ENCODE measurements around the gene FBXW11. TPM values are rescaled to one million over a fixed set of nuclear protein-coding genes. Genes with fewer than 3 reads are reported as not detected.

The FBXW11 gene
- total and polyA plus RNA-seq, 2 of the 13 experiments (the other 11 are each of a cell fraction or from before 2014, with no cell fraction given), result 31.7 to 53.6 TPM

- TF ChIP-seq, protein P1, sequence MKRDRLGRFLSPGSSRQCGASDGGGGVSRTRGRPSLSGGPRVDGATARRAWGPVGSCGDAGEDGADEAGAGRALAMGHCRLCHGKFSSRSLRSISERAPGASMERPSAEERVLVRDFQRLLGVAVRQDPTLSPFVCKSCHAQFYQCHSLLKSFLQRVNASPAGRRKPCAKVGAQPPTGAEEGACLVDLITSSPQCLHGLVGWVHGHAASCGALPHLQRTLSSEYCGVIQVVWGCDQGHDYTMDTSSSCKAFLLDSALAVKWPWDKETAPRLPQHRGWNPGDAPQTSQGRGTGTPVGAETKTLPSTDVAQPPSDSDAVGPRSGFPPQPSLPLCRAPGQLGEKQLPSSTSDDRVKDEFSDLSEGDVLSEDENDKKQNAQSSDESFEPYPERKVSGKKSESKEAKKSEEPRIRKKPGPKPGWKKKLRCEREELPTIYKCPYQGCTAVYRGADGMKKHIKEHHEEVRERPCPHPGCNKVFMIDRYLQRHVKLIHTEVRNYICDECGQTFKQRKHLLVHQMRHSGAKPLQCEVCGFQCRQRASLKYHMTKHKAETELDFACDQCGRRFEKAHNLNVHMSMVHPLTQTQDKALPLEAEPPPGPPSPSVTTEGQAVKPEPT (CRISPR knock-in tag; IDR thresholded peaks at IDR 0.05; ENCODE audit: low read depth), result no peak
- TF ChIP-seq, protein P2, sequence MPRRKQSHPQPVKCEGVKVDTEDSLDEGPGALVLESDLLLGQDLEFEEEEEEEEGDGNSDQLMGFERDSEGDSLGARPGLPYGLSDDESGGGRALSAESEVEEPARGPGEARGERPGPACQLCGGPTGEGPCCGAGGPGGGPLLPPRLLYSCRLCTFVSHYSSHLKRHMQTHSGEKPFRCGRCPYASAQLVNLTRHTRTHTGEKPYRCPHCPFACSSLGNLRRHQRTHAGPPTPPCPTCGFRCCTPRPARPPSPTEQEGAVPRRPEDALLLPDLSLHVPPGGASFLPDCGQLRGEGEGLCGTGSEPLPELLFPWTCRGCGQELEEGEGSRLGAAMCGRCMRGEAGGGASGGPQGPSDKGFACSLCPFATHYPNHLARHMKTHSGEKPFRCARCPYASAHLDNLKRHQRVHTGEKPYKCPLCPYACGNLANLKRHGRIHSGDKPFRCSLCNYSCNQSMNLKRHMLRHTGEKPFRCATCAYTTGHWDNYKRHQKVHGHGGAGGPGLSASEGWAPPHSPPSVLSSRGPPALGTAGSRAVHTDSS (CRISPR knock-in tag; conservative IDR thresholded peaks at IDR 0.05), result no peak
- TF ChIP-seq POLR2AphosphoS2 (IDR thresholded peaks at IDR 0.05; ENCODE audit: low read depth, low read length), result no peak
- TF ChIP-seq HNRNPLL (IDR thresholded peaks at IDR 0.05; ENCODE audit: low read depth, low read length, poor library complexity, severe bottlenecking), result no peak
- TF ChIP-seq ZNF331 (CRISPR knock-in tag; IDR thresholded peaks at IDR 0.05), result no peak
- peak; percentile 53; the same call in 1 of the 2 replicates for TF ChIP-seq ZNF225 (CRISPR knock-in tag; IDR thresholded peaks at IDR 0.05)
- no peak for TF ChIP-seq SMAD3 (CRISPR knock-in tag; IDR thresholded peaks at IDR 0.05)
- 0 out of 2 replicates have a peak, but pooled peaks have one; percentile 23 for TF ChIP-seq SIN3A (IDR thresholded peaks at IDR 0.05; ENCODE audit: borderline replicate concordance, low read depth, low read length)
- no peak for TF ChIP-seq NR2F2 (IDR thresholded peaks at IDR 0.05; ENCODE audit: borderline replicate concordance, low read depth)
- peak; percentile 55; the same call in 1 of the 2 replicates for TF ChIP-seq ZNF563 (CRISPR knock-in tag; IDR thresholded peaks at IDR 0.05)
- TF ChIP-seq ZBTB7B (CRISPR knock-in tag; IDR thresholded peaks at IDR 0.05), result no peak
- TF ChIP-seq ZFP36L2 (CRISPR knock-in tag; IDR thresholded peaks at IDR 0.05), result no peak
- TF ChIP-seq XBP1 (CRISPR knock-in tag; IDR thresholded peaks at IDR 0.05), result no peak
- TF ChIP-seq XRCC5 (optimal IDR thresholded peaks at IDR 0.05; ENCODE audit: low read length), result no peak
- no peak for TF ChIP-seq ZNF672 (CRISPR knock-in tag; IDR thresholded peaks at IDR 0.05)
- no peak for TF ChIP-seq SP140L (CRISPR knock-in tag; IDR thresholded peaks at IDR 0.05; ENCODE audit: borderline replicate concordance)
- no peak for TF ChIP-seq MLLT10 (CRISPR knock-in tag; IDR thresholded peaks at IDR 0.05)
- TF ChIP-seq NFE2 (CRISPR knock-in tag; IDR thresholded peaks at IDR 0.05), result no peak
- no peak for TF ChIP-seq ZSCAN22 (CRISPR knock-in tag; IDR thresholded peaks at IDR 0.05)
- no peak for TF ChIP-seq IRF1 (CRISPR knock-in tag; IDR thresholded peaks at IDR 0.05; ENCODE audit: low read depth)
- TF ChIP-seq ZNF841 (CRISPR knock-in tag; IDR thresholded peaks at IDR 0.05; ENCODE audit: borderline replicate concordance), result no peak
- no peak for TF ChIP-seq ETV5 (CRISPR knock-in tag; IDR thresholded peaks at IDR 0.05; ENCODE audit: borderline replicate concordance)
Observed at GRCh38 chr5:172005708-172006320, 624 bp downstream of the FBXW11 start (continued).

Data from HepG2 (cell line).